DOHH2 (cell line): ENCODE measurements around the gene ENTPD8.

Experiments
- H3F3A ChIP-seq: fragments of 200-600 bp; sonication (generic), shearing (Covaris generic); 2 replicates; pipeline ENCODE4 v1.6.0; 2016; ENCODE audit warnings: antibody characterized with exemption, mild to moderate bottlenecking; ENCODE audit not compliant: control insufficient read depth, insufficient read depth
- H3K27ac ChIP-seq: fragments of 200-600 bp; sonication (generic); 2 replicates; pipeline ENCODE4 v1.5.1; 2014; ENCODE audit warnings: low read depth, mild to moderate bottlenecking, low read length, moderate library complexity
- H3K27me3 ChIP-seq: fragments of 200-600 bp; sonication (generic); 2 replicates; pipeline ENCODE4 v1.6.1; 2014; ENCODE audit warnings: mild to moderate bottlenecking, low read length, mixed read lengths; ENCODE audit not compliant: control insufficient read depth
- H3K36me3 ChIP-seq: fragments of 200-600 bp; sonication (generic); 2 replicates; pipeline ENCODE4 v1.6.1; 2014; ENCODE audit warnings: mild to moderate bottlenecking, low read length, moderate library complexity, mixed read lengths; ENCODE audit not compliant: control insufficient read depth
- H3K4me1 ChIP-seq: fragments of 200-600 bp; sonication (generic); 2 replicates; pipeline ENCODE4 v1.6.1; 2014; ENCODE audit warnings: mild to moderate bottlenecking, low read length, mixed read lengths; ENCODE audit not compliant: control insufficient read depth
- H3K4me2 ChIP-seq: fragments of 200-600 bp; sonication (generic); 2 replicates; pipeline ENCODE4 v1.6.0; 2014; ENCODE audit warnings: mild to moderate bottlenecking, low read length, moderate library complexity
- H3K4me3 ChIP-seq: fragments of 200-600 bp; sonication (generic); 2 replicates; pipeline ENCODE4 v1.5.1; 2014; ENCODE audit warnings: mild to moderate bottlenecking, low read length, mixed read lengths
- H3K79me2 ChIP-seq: fragments of 200-600 bp; sonication (generic); 2 replicates; pipeline ENCODE4 v1.6.1; 2014; ENCODE audit warnings: mild to moderate bottlenecking, low read length, mixed read lengths; ENCODE audit not compliant: control insufficient read depth
- H3K9me2 ChIP-seq: fragments of 200-600 bp; sonication (generic); replicated peaks from 2 replicates; pipeline ENCODE4 v1.6.1; 2014; ENCODE audit warnings: mild to moderate bottlenecking, low read length, mixed read lengths; ENCODE audit not compliant: control insufficient read depth
- H3K9me3 ChIP-seq: fragments of 200-600 bp; sonication (generic); 2 replicates; pipeline ENCODE4 v1.6.1; 2014; ENCODE audit warnings: antibody characterized with exemption, low read length, mixed read lengths; ENCODE audit not compliant: control insufficient read depth, insufficient read depth
- H4K20me1 ChIP-seq: fragments of 200-600 bp; sonication (generic); 2 replicates; pipeline ENCODE4 v1.6.0; 2014; ENCODE audit warnings: low read depth, mild to moderate bottlenecking, antibody characterized with exemption, low read length, moderate library complexity; ENCODE audit not compliant: control insufficient read depth, insufficient read depth
- CTCF ChIP-seq: fragments of 200-600 bp; sonication (generic); IDR thresholded peaks from one replicate; pipeline ENCODE4 v1.5.1; 2014; ENCODE audit warnings: antibody characterized with exemption, mild to moderate bottlenecking, low read depth, low read length; ENCODE audit not compliant: poor library complexity, severe bottlenecking
- EZH2phosphoT487 ChIP-seq: fragments of 200-600 bp; sonication (generic); IDR thresholded peaks from 2 replicates; pipeline ENCODE4 v1.6.1; 2017; ENCODE audit warnings: borderline replicate concordance, mild to moderate bottlenecking, antibody characterized with exemption, low read length, moderate library complexity, mixed read lengths

Gene ENTPD8

DNA sequence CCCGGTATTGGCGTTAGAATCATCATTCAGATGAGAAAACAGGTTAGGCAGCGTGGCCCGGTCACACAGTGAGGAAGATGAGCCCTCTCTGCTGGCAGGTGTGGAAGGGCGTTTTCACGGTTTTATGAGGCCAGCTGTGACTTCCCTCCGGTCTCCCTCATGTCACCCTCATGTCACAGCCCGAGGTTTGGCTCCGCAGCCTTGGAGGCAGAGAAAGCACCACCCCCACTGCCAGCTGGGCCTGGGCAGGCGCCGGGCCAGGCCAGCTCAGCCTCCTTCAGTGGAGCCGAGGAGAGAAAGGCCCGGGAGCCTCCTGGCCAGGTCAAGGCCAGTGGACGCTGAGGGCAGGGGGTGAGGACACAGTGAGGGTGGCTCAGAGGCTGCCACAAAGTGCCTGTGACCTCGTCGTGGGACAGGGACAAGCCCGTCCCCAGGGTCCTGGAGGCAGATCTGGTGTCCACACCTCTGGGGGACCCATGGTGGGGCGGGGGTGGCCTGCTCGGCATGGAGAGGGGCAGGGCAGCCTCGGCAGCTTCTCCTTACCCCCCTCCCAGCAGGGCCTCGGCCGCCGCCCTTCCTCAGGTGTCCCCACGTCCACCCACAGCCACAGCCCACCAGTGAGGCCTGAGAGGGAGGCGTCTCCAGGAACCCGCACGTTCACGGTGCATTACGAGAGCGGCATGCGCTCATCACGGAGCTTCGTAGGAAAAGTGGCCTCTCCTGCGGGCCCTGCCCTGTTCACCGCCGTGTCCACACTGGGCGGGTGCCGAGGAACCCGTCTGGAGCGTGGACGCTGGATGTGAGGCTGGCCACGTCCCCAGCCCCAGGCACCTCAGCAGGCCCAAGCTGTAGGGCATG, 50.4 kb downstream of the ENTPD8 start:
- no peaks in the 10 kb centered on the region for H4K20me1 ChIP-seq
- H3K9me2 ChIP-seq: no peaks in the 10 kb centered on the region
- H3K4me2 ChIP-seq: no peak overlapping the region
- TF ChIP-seq EZH2phosphoT487: no peak
- TF ChIP-seq CTCF: no peak
- H3K27me3 ChIP-seq: no peaks in the 10 kb centered on the region
- no peak overlapping the region for H3K4me3 ChIP-seq
- no peaks in the 10 kb centered on the region for H3K79me2 ChIP-seq
- H3K27ac ChIP-seq: no peak overlapping the region
- H3F3A ChIP-seq: no peaks in the 10 kb centered on the region
- no peaks in the 10 kb centered on the region for H3K9me3 ChIP-seq
- peaks cover 6% of the 10 kb centered on the region; the same call in 1 of the 2 replicates for H3K4me1 ChIP-seq
- H3K36me3 ChIP-seq: no peaks in the 10 kb centered on the region

DNA sequence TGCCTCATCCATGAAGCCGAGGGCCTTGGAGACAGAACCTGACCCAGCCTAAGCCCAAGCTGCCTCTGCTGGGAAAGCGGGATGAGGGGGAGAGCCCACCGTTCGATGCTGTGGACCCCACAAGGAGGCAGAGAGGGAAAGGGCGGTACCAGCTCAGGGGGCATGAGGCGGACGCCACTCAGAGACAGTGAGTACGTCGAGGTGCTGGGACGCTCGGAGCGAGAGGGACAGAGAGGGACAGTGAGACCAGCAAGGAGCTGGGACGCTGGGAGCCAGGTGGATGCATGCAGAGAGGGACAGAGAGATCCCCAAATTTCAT, 51.8 kb downstream of the ENTPD8 start:
- TF ChIP-seq EZH2phosphoT487: no peak
- no peak for TF ChIP-seq CTCF
- H3K9me2 ChIP-seq: no peaks in the 10 kb centered on the region
- no peaks in the 10 kb centered on the region for H3K9me3 ChIP-seq
- no peak overlapping the region for H3K4me2 ChIP-seq
- no peak overlapping the region for H3K27ac ChIP-seq
- H3F3A ChIP-seq: no peaks in the 10 kb centered on the region
- H3K4me3 ChIP-seq: no peak overlapping the region
- H3K4me1 ChIP-seq: peaks cover 6% of the 10 kb centered on the region; the same call in 1 of the 2 replicates
- no peaks in the 10 kb centered on the region for H3K27me3 ChIP-seq
- H4K20me1 ChIP-seq: no peaks in the 10 kb centered on the region
- no peaks in the 10 kb centered on the region for H3K79me2 ChIP-seq
- H3K36me3 ChIP-seq: no peaks in the 10 kb centered on the region

GRCh38 chr9:137388589-137389427, 52.3 kb downstream of the ENTPD8 start:
- Histone ChIP-seq H3K27me3 (no peaks in the 10 kb centered on the region), H3K4me2 (no peak overlapping the region), H3F3A (no peaks in the 10 kb centered on the region), H3K4me3 (no peak overlapping the region), H3K27ac (no peak overlapping the region), H3K9me3 (no peaks in the 10 kb centered on the region), H3K9me2 (no peaks in the 10 kb centered on the region), H3K79me2 (no peaks in the 10 kb centered on the region), H3K4me1 (peaks cover 6% of the 10 kb centered on the region; the same call in 1 of the 2 replicates), H4K20me1 (no peaks in the 10 kb centered on the region), H3K36me3 (no peaks in the 10 kb centered on the region)
- TF ChIP-seq EZH2phosphoT487: no peak
- TF ChIP-seq CTCF: no peak
